Head of caudate nucleus (tissue), 42 donors: ENCODE results near the gene GATB.
A peak's percentile ranks its signal among the peaks of the same experiment; 100 is the strongest.
"Not testable (repeated sequence)": the region's sequence is repeated elsewhere in the genome, so short reads cannot be mapped to it uniquely, and the experiment has no call there.

ENCODE experiments used
- DNase-seq, 42 donors: peaks; one replicate each; pipeline versions ENCODE4 v3.0.0 to v3.0.0-alpha.2; 2020 to 2021; ENCODE audit warnings: mixed read lengths in 7 of 42
- intact Hi-C: fragments of 100-400 bp; cut with DNase I; formaldehyde crosslinking; loops from one replicate; pipeline ENCODE4 v1.15.0; 2022

GATB gene

GRCh38 chr4:151743128-151743854 lies 17.5 kb downstream of the GATB start:
- no peak for DNase-seq
- intact Hi-C loops = no loop called here

DNA sequence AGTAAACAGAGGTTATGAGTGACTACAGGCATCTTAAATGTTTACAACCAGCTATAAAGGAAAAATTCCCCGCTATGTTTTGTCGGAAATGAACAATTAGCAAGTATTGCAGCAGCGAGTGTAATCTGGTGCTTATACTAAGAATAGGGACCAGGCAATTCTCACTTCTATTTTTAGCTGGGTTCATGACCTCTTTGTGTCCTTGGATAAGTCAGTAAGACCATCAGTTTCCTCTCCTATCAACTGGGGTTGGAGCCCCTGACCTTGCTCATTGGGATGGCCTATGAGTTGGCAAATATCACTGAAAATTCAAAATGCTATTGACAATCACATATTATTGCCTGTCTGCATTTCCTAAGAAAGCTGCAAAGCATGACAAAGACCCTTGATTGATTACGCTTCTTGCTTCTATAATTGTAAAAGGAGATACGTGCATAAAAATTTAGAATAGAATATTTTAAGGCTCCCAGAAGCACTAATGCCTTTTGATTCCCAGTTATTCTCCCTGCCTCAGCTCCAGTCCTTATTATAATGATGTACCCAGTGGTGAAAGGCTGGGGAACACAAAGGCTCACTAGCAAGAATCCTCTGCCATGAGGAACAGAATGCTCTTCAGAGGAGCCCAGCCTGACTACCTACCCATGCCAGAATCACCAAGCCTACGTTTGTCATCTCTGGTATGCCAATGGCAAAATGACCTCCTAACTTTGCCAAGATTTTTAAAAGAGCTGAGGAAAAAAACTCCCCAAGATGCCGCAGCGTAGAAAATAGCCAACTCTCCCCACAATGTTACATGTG lies 21.9 kb downstream of the GATB start:
- no peak for DNase-seq
- intact Hi-C loops = no loop called here

DNA sequence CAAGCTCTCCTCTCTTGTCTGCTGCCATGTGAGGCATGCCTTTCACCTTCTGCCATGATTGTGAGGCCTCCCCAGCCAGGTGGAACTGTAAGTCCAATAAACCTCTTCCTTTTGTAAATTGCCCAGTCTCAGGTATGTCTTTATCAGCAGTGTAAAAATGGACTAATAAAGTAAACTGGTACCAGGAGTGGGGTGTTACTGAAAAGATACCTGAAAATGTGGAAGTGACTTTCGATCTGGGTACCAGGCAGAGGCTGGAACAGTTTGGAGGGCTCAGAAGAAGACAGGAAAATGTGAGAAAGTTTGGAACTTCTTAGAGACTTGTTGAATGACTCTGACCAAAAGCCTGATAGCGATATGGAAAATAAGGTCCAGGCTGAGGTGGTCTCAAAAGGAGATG lies 24.0 kb downstream of the GATB start:
- DNase-seq, intact Hi-C loops: not testable (repeated sequence)

DNA sequence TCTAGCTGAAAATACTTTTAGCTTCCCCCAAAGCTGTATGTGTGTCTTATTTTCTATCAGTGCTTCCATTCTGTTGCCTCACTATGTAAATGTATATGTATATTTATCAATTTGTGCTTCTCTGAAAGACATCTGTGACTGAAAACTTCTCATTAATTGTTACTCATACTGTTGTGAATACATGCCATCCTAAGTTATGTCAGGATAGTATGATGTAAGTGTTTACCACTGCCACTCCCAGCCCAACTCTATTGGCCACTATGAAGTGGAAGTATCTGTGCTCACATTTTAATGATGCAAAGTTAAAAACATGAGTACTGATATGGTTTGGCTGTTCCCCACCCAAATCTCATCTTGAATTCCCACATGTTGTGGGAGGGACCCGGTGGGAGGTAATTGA lies 24.4 kb downstream of the GATB start:
- DNase-seq = no peak
- intact Hi-C loops = no loop called here

- DNase-seq, intact Hi-C loops: not testable (repeated sequence)
Observed at GRCh38 chr4:151731670-151732069, 29.1 kb downstream of the GATB start.

DNA sequence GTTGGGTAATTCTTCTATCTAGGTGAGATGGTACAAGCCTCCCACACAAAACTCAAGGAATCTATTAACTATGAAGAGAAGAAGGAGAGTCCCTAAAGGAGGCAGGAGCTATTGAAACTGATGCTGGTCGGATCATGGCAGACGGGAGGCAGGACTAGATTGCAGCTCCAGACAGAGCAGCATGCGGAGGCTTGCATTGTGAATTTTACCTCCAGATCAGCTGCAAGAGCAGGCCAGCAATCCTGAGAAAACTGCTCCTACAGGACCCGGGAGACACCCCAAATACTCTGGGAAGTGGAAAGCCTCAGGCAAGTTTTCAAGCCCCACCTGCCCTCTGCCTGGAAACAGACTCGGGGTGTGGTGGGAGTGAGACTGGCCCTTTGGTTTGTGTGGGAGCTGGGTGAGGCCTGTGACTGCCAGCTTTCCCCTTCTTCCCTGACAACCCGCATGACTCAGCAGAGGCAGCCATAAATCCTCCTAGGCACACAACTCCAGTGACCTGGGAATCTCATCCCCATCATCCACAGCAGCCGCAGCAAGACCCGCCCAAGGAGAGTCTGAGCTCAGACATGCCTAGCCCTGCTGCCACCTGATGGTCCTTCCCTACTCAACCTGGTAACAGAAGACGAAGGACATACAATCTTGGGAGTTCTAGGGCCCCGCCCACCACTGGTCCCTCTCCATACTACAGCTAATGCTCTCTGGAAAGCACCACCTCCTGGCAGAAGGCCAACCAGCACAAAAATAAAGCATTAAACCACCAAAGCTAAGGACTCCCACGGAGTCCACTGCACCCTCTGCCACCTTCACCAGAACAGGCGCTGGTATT lies 30.9 kb downstream of the GATB start:
- DNase-seq = peak in 5 of 42 donors; percentile 9 to 55 (median 41)
- intact Hi-C loops = no loop called here

DNA sequence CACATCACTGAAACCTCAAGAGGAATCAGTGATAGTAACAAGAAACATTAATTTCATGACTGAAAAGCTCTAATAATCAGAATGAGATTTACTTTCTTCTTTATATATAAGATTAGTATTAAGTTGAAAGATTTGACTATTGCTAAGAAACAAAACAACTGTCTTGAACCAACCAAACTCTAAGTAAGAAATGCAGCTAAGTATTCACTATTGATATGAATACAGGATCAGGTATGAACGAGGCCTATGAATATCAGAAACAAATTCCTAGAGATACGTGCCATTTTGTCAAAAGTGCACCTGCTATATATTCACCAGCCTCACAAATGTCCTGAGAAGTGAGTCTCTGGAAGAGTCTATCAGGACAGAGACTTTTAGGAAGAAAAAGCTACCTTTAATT lies 32.1 kb downstream of the GATB start:
- intact Hi-C loops = no loop called here
- DNase-seq = no peak

- no peak for DNase-seq
- intact Hi-C loops = no loop called here
Observed at GRCh38 chr4:151728006-151728405, 32.8 kb downstream of the GATB start.

GRCh38 chr4:151727365-151727764 lies 33.4 kb downstream of the GATB start:
- intact Hi-C loops = no loop called here
- DNase-seq = no peak

DNA sequence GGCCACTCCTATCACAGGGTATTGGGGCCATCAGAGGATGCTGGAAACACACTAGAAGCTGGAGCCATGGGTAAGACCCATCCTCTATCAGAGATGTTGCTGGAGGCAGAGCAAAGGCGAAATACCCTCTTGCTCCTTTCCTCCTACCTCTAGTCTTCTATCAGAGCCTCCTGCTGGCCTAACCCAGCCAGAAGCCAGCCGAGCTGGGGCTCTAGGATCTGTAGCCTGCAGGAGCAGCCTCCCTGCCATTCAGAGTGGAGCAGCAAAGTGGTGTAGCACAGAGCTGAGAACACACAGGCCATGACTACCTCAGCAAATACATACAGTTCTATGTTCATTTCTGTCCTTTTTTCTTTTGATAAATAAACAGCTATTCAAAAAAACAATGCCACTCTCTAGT lies 35.7 kb downstream of the GATB start:
- intact Hi-C loops = no loop called here
- DNase-seq = peak in 1 of 42 donors; percentile 8

DNA sequence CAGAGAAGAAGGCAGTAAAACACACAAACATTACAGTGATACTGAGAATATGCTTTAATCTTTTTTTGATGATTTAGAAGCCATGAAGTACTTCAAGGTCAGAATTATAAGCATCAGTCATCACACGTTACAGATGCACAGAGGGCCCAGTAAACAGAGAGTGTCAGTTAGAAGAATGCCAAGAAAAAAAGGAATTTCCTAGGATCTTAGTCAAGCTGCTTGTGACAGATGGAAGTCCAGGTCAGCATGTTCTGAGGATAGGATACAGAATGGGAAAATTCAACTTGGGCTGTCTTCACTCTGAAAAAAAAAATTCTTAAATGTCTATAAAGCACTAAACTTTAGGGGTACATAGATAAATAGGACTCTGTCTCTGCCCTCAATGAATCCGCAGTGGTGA lies 38.9 kb downstream of the GATB start:
- intact Hi-C loops = no loop called here
- no peak for DNase-seq

DNA sequence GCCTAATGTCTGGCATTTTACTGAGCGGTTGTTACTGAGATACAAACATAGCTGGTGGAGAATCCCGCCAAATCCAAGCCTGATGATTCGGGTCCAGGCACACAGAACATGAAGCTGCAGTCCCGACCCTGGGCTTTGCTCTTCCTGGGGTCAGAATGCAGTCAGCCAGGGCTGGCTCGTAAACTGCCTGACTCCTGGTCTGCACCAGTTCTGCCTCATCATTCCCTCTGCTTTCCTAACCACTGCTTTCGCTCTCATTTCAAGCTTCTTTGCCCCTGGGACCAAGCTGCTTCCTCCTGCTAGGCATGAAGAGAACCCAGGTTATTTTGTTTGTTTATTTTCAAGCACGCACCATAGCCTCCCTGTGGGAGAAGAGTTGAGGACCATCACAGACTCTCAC lies 39.3 kb downstream of the GATB start:
- peak in 1 of 42 donors; percentile 19 for DNase-seq
- intact Hi-C loops = no loop called here

GRCh38 chr4:151719956-151720334 lies 40.9 kb downstream of the GATB start:
- peak in 1 of 42 donors; percentile 32 for DNase-seq
- intact Hi-C loops = loop anchor here (5.0 kb wide), 2 partner anchors 42 to 302 kb away; partner anchors contain the start of gene GATB

GRCh38 chr4:151718984-151719955 lies 41.5 kb downstream of the GATB start:
- intact Hi-C loops = loop anchor here (5.0 kb wide), 2 partner anchors 43 to 303 kb away; partner anchors contain the start of gene GATB
- peak in 1 of 42 donors; percentile 36 for DNase-seq

DNA sequence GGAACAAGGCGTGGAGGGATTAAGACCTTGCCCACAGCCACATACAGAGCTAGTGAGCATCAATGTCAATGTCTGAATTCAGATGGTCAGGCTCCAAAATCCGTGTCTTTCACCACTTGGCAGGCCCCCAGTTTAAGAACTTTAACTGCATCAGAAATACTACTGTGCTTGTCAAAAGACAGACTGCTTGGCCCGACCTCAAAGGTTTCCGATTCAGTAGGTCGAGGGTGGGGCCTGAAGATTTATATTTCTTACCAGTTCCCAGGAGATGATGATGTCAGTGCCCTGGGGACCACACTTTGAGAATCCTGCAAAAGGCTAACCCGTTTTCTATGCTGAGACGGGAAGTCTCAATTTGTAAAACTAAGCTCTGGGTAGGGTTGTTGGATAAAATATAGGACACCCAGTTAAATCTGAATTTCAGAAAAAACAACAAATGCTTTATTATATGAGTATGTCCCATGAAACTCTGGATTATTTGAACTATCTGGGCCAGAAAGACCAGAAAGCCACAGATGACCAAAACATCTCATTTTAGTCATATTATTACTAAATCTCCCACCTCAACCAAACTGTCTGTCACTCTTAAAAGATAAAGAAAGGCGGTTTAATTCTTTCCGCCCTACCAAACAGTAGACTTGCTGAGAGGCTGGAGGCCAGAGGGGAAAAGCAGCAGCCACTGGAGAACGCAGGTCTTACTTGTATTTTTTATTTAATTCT lies 42.7 kb downstream of the GATB start:
- DNase-seq = no peak
- intact Hi-C loops = loop anchor here (5.0 kb wide), 2 partner anchors 44 to 304 kb away; partner anchors contain the start of gene GATB

- DNase-seq = peak in 36 of 42 donors; percentile 32 to 85 (median 66)
- intact Hi-C loops = loop anchor here (5.0 kb wide), 2 partner anchors 45 to 305 kb away; partner anchors contain the start of gene GATB
Observed at GRCh38 chr4:151717314-151717713, 43.5 kb downstream of the GATB start.

GRCh38 chr4:151716324-151716723 lies 44.5 kb downstream of the GATB start:
- intact Hi-C loops = loop anchor here (5.0 kb wide), 2 partner anchors 46 to 306 kb away; partner anchors contain the start of gene GATB

More at GRCh38 chr4:151716324-151716723, 44.5 kb downstream of the GATB start:
- peak in 26 of 42 donors; percentile 21 to 83 (median 53) for DNase-seq
